Neural progenitor cell (in vitro differentiated cells): ENCODE measurements around the gene C21orf91.
"Not testable (repeated sequence)": the region's sequence is repeated elsewhere in the genome, so short reads cannot be mapped to it uniquely, and the experiment has no call there.

ENCODE experiments used
- EZH2 ChIP-seq: fragments of 200-600 bp; sonication (generic); IDR thresholded peaks from 2 replicates; pipeline ENCODE4 v1.6.1; 2017; ENCODE audit warnings: antibody characterized with exemption, mild to moderate bottlenecking, moderate library complexity
- EZH2phosphoT487 ChIP-seq: fragments of 200-600 bp; sonication (generic); IDR thresholded peaks from 2 replicates; pipeline ENCODE4 v1.6.1; 2017; ENCODE audit warnings: antibody characterized with exemption
- TF ChIP-seq, protein P1 (sequence below): fragments of 200-600 bp; sonication (generic); IDR thresholded peaks from 2 replicates; pipeline ENCODE4 v1.5.1; 2017; ENCODE audit warnings: antibody characterized with exemption, mild to moderate bottlenecking

DNA sequence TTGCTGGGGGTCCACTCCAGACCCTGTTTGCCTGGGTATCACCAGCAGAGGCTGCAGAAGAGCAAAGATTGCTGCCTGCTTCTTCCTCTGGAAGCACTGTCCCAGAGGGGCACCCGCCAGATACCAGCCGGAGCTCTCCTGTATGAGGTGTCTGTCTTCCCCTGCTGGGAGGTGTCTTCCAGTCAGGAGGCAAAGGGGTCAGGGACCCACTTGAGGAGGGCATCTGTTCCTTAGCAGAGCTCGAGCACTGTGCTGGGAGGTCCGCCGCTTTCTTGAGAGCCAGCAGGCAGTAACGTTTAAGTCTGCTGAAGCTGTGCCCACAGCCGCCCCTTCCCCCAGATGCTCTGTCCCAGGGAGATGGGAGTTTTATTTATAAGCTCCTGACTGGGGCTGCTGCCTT, 44.1 kb downstream of the C21orf91 start:
- not testable (repeated sequence) for TF ChIP-seq EZH2phosphoT487, EZH2
- TF ChIP-seq, protein P1, sequence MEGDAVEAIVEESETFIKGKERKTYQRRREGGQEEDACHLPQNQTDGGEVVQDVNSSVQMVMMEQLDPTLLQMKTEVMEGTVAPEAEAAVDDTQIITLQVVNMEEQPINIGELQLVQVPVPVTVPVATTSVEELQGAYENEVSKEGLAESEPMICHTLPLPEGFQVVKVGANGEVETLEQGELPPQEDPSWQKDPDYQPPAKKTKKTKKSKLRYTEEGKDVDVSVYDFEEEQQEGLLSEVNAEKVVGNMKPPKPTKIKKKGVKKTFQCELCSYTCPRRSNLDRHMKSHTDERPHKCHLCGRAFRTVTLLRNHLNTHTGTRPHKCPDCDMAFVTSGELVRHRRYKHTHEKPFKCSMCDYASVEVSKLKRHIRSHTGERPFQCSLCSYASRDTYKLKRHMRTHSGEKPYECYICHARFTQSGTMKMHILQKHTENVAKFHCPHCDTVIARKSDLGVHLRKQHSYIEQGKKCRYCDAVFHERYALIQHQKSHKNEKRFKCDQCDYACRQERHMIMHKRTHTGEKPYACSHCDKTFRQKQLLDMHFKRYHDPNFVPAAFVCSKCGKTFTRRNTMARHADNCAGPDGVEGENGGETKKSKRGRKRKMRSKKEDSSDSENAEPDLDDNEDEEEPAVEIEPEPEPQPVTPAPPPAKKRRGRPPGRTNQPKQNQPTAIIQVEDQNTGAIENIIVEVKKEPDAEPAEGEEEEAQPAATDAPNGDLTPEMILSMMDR = not testable (repeated sequence)
